ENCODE data around the gene AFF3.

AFF3 gene

GRCh38 chr2:100011272-100011731, 131.1 kb downstream of the AFF3 start:
- no peak for DNase-seq (ENCODE audit: low read depth in 2 of 2)

GRCh38 chr2:100010606-100011005, 131.8 kb downstream of the AFF3 start:
- no peak for DNase-seq (ENCODE audit: low read depth in 2 of 2)

GRCh38 chr2:100009743-100010142, 132.6 kb downstream of the AFF3 start:
- DNase-seq (ENCODE audit: low read depth in 2 of 2): no peak

DNA sequence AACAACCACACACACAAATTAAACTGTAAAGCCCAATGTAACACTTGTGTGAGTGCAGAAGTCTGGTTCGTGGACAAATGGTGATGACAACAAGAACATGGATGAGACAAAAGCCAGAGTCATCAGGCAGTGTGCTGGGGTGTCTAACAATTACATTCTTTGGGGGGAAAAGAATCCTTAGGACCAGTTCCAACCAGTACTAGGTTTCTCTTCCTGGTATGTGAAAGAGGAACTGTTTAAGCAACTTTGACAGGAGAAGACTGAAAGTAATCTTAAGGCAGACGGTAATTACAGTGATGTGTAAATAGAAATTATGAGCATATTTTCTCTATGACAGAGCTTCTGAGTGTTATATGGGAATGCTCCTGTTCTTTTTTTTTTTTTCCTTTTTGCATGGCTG, 133.4 kb downstream of the AFF3 start:
- DNase-seq (ENCODE audit: low read depth in 2 of 2): no peak

- no peak for DNase-seq (ENCODE audit: low read depth in 2 of 2)
Measured at GRCh38 chr2:100006516-100006915, 135.9 kb downstream of the AFF3 start.

- no peak for DNase-seq (ENCODE audit: low read depth in 2 of 2)
Measured at GRCh38 chr2:100004959-100005387, 137.4 kb downstream of the AFF3 start.

DNA sequence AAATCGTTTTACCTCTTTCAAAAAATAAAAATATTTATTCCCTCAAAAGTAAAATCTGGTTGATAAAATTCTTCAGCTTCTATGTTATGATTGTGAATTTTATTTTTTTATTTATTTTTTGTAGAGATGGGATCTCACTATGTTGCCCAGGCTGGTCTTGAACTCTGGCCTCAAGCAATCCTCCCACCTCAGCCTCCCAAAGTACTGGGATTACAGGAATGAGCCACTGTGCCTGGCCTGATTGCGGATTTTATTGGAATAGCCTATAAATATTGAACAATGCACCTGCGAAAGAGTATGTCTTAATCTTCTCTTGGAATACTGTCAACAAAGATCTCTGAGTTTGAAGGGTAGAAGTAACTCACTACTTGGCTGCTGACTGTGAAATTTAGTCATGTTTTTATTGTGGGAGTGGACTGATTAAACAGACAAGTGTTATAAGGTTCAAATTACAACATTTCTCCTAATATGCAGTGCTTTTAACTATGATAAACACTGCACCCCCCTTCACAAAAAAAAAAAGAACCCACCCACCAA, 138.0 kb downstream of the AFF3 start:
- no peak for DNase-seq (ENCODE audit: low read depth in 2 of 2)

- no peak for DNase-seq (ENCODE audit: low read depth in 2 of 2)
Measured at GRCh38 chr2:100002059-100002458, 140.3 kb downstream of the AFF3 start.

DNA sequence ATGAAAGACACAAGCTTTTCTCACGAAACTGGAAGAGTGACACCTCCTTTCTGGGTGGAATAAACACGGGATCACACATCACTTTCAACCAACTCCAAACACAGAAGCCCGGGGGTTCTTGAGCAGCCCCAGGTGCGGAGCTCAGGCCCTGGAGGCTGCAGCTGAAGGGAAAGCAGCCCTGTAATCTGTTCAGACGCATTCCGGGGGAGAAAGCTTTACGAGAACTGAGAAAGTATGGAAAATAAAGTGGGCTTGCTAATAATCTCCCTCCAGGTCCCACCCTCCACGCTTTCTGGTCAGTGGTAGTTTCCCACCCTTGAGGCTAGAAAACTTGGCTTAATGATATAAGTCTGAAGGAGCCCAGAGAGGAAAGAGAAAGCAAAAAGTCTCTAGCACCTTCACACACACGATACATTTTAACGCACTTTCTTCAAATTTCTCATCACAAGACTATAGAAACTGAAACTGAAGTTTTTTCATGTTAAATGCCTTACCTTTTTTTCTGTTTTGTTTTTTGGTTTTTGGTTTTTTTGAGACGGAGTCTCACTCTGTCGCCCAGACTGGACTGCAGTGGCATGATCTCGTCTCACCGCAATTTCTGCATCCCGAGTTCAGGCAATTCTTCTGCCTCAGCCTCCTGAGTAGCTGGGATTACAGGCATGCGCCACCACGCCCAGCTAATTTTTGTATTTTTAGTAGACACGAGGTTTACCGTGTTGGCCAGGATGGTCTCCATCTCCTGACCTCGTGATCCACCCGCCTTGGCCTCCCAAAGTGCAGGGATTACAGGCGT, 141.3 kb downstream of the AFF3 start:
- no peak for DNase-seq (ENCODE audit: low read depth in 2 of 2)

DNA sequence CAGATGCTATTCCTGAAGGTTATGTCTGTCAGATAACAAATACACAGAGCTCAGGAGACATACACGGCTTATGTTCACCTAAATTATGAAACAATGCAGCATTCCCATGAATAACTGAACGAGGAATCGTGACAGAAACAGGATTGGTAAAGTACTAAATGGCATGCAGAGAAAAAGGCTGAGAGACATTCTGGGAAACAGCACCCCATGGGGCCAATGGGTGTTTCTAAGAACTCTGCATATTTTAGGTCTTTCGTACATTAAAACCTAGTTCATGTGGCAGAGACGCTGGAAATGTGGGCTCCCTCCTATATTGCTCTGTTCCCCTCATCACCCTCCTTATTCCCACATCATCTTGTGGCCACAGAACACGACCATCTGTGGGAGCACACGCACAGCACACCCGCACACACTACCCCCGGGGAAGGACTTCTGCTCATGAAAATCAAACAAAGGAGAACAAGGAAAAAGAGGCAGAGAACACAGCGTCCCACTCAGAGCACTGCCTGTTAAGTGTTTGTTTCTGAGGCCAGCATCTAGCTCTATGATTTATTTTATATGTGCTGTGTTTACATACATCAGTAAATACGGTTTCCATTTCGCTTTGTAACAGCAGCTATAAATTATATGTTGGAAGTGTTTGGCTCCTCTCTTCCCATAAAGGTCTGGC, 143.6 kb downstream of the AFF3 start:
- DNase-seq (ENCODE audit: low read depth in 2 of 2): no peak

- DNase-seq (ENCODE audit: low read depth in 2 of 2): no peak
Measured at GRCh38 chr2:99989905-99990304, 152.5 kb downstream of the AFF3 start.

DNA sequence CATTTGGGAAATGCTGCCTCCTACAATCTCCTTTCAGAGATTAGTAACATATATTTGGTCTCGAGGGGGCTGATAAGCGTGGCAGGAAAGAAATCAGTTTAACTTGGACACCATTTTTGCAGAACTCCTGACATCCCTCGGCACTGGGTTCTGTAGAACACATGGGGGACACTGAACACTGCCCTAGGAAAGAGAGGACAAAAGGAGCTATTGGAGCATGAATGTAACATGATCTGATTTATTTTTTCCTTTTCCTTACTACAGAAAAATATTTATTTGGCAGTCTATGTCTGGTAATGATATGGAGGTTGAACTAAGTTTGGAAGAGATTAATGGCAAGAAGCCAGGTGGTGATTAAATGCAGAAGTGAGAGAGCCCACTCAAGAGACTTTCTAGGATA, 153.8 kb downstream of the AFF3 start:
- DNase-seq (ENCODE audit: low read depth in 2 of 2): no peak

GRCh38 chr2:99987160-99987559, 155.2 kb downstream of the AFF3 start:
- no peak for DNase-seq (ENCODE audit: low read depth in 2 of 2)

DNA sequence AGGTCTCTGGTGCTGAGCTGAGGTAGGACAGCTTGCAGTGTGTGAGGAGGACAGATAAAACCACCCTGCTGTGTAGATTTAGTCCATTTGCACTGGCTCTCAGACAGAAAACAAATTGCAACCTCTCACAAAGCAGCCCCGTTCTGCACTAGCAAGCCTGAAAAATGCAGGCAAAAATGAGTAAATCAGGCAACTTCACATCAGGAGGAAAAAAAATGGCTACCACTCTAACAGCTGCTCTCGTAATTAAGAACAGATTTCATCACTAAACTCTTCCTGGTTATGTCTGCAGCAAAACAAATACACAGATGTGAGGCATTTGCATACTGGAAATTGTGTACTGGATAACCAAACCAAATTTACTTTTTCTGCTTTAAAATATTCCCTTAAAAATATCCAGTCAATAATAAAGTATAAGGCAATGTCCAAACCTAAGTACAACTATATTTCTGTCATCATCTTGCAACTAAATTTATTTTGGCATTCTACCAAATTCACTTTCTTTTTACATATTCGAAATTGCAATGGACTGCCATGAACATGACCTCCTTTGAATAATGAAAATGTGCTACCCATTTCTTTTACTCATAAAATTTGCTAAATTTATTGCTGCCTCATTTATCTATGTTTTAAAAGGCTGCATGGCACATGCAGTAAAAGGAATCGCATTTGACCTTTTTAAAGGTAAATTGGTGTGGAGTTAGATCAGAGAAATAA, 157.4 kb downstream of the AFF3 start:
- DNase-seq (ENCODE audit: low read depth in 2 of 2): no peak

DNA sequence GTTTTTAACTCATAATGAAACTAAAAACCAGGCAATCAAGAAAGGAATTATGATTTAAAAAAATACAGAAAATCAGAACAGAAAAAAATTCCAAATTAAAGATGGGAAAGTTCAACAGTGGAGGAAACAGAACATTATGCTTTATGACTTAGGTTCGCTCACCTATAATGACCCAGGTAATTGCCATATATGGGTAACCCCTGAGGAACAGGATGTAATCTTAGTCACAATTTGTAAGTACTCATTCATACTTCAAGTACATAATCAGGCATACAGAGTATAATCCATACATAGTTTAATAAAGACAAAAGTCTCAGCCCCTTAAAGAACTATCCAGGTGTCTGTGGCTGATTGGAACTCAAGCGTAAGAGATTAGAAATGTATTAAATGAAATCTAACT, 159.6 kb downstream of the AFF3 start:
- DNase-seq (ENCODE audit: low read depth in 2 of 2): no peak

- DNase-seq (ENCODE audit: low read depth in 2 of 2): no peak
Measured at GRCh38 chr2:99981840-99982239, 160.6 kb downstream of the AFF3 start.

GRCh38 chr2:99980176-99980575, 162.2 kb downstream of the AFF3 start:
- DNase-seq (ENCODE audit: low read depth in 2 of 2): no peak

DNA sequence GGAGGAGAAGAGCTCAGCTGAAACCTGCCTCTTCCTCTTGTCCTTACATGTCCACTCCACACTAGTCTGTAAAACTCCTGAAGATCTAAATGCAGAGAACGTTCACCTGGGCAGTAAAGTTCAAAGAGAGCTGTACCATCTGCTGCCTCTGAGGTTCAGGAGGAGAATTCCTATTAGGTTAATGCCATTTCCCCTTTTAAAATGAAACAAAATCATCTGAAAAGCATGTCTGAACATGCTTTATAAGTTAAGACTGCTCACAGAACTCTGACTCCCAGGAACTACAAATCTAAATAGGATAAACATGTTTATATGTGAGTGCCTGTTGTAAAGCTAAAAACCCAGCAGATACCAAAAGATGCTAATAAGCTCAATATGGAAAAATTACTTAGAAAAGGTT, 164.4 kb downstream of the AFF3 start:
- DNase-seq (ENCODE audit: low read depth in 2 of 2): no peak

GRCh38 chr2:99975386-99975785, 167.0 kb downstream of the AFF3 start:
- no peak for DNase-seq (ENCODE audit: low read depth in 2 of 2)

GRCh38 chr2:99974682-99975375, 167.6 kb downstream of the AFF3 start:
- no peak for DNase-seq (ENCODE audit: low read depth in 2 of 2)

- no peak for DNase-seq (ENCODE audit: low read depth in 2 of 2)
Measured at GRCh38 chr2:99974275-99974674, 168.1 kb downstream of the AFF3 start.

Data from stimulated activated CD8-positive, alpha-beta memory T cell treated with anti-CD3 and anti-CD28 coated beads, Interleukin-2, amount 100 ng/mL, for 48 hours (primary cell).